SK-N-SH (cell line): ENCODE data around the gene KIRREL2. TPM values are rescaled to one million over a fixed set of nuclear protein-coding genes. Genes with fewer than 3 reads are reported as not detected.

Experiments
- CTCF ChIA-PET: fragments of 300-600, 350-600 bp; formaldehyde crosslinking; extraction: SDS; loops from one replicate; lab custom pipeline; 2021; lab: Yijun Ruan, JAX
- POLR2A ChIA-PET: fragments of 350-600 bp; sonication (Branson Sonifier 250); formaldehyde crosslinking; extraction: SDS; loops from one replicate; lab custom pipeline; 2020; ENCODE audit warnings: antibody characterized with exemption, inconsistent platforms; lab: Yijun Ruan, JAX
- DNase-seq: peaks from one replicate; pipeline ENCODE4 v3.0.0; 2012
- H2AFZ ChIP-seq: fragments of 200-600 bp; sonication (generic); 2 replicates; pipeline ENCODE4 v1.8.1; 2016; ENCODE audit warnings: antibody characterized with exemption, mild to moderate bottlenecking, low read depth
- H3F3A ChIP-seq: fragments of 200-600 bp; sonication (generic); replicated peaks from 2 replicates; pipeline ENCODE3; 2016; ENCODE audit warnings: antibody characterized with exemption, mild to moderate bottlenecking; ENCODE audit not compliant: insufficient read depth
- H3K27ac ChIP-seq, 2 experiments: fragments of 200-500 bp in 1 of 2; fragments of 200-600 bp in 1 of 2; sonication (Bioruptor generic) in 1 of 2; sonication (generic), shearing (Covaris generic) in 1 of 2; 2 replicates each; pipeline versions ENCODE4 v1.5.1 to v1.6.1; 2014 to 2016; ENCODE audit warnings: low read depth in 2 of 2, inconsistent platforms in 1 of 2, low read length in 1 of 2, mild to moderate bottlenecking in 1 of 2, mixed read lengths in 1 of 2
- H3K27me3 ChIP-seq: fragments of 200-600 bp; sonication (generic), shearing (Covaris generic); 2 replicates; pipeline ENCODE4 v1.6.1; 2016; ENCODE audit warnings: mixed run types; ENCODE audit not compliant: insufficient read depth
- H3K36me3 ChIP-seq, 2 experiments: fragments of 200-500 bp in 1 of 2; fragments of 200-600 bp in 1 of 2; sonication (Bioruptor generic) in 1 of 2; sonication (generic) in 1 of 2; replicated peaks in 1 of 2; 2 replicates each; pipeline versions ENCODE3 to v1.5.1; 2014 to 2016; ENCODE audit warnings: low read length in 1 of 2, mild to moderate bottlenecking in 1 of 2; ENCODE audit not compliant: insufficient read depth in 2 of 2, control insufficient read depth in 1 of 2
- H3K4me1 ChIP-seq, 2 experiments: fragments of 200-500 bp in 1 of 2; fragments of 200-600 bp in 1 of 2; sonication (Bioruptor generic) in 1 of 2; sonication (generic), shearing (Covaris generic) in 1 of 2; 2 replicates each; pipeline versions ENCODE4 v1.5.1 to v1.6.1; 2014 to 2016; ENCODE audit warnings: low read depth in 1 of 2, low read length in 1 of 2, mixed run types in 1 of 2; ENCODE audit not compliant: insufficient read depth in 2 of 2, control insufficient read depth in 1 of 2
- H3K4me2 ChIP-seq: fragments of 200-600 bp; sonication (generic), shearing (Covaris generic); 2 replicates; pipeline ENCODE4 v1.6.1; 2017; ENCODE audit warnings: mixed run types
- H3K4me3 ChIP-seq, 2 experiments: fragments of 200-500 bp in 1 of 2; fragments of 200-600 bp in 1 of 2; sonication (Bioruptor generic) in 1 of 2; sonication (generic), shearing (Covaris generic) in 1 of 2; 2 replicates each; pipeline versions ENCODE4 v1.5.1 to v1.8.1; 2014 to 2016; ENCODE audit warnings: low read depth in 2 of 2, inconsistent platforms in 1 of 2, low read length in 1 of 2, mild to moderate bottlenecking in 1 of 2, mixed read lengths in 1 of 2, moderate library complexity in 1 of 2
- H3K79me2 ChIP-seq: fragments of 200-600 bp; sonication (generic); 2 replicates; pipeline ENCODE4 v1.8.1; 2017; ENCODE audit warnings: mild to moderate bottlenecking; ENCODE audit not compliant: insufficient read depth
- H3K9ac ChIP-seq: fragments of 200-600 bp; sonication (generic); 2 replicates; pipeline ENCODE4 v1.6.1; 2017; ENCODE audit warnings: mixed run types
- H3K9me2 ChIP-seq: fragments of 200-600 bp; sonication (generic); 2 replicates; pipeline ENCODE4 v1.6.1; 2017; ENCODE audit warnings: mixed run types
- H3K9me3 ChIP-seq: fragments of 200-600 bp; sonication (generic); 2 replicates; pipeline ENCODE4 v1.6.1; 2017; ENCODE audit warnings: mixed run types, mild to moderate bottlenecking, moderate library complexity
- H4K20me1 ChIP-seq: fragments of 200-600 bp; sonication (generic); 2 replicates; pipeline ENCODE4 v1.6.1; 2017; ENCODE audit warnings: mild to moderate bottlenecking, mixed run types; ENCODE audit not compliant: insufficient read depth
- CHD2 ChIP-seq: fragments of 150-350 bp; IDR thresholded peaks from 2 replicates; pipeline ENCODE4 v1.6.1; 2018; ENCODE audit warnings: low read length; ENCODE audit not compliant: partially characterized antibody
- CTCF ChIP-seq: fragments of 200-600 bp; sonication (generic); IDR thresholded peaks from 2 replicates; pipeline ENCODE4 v1.6.1; 2017; ENCODE audit warnings: antibody characterized with exemption, mild to moderate bottlenecking, moderate library complexity
- EZH2phosphoT487 ChIP-seq: fragments of 200-600 bp; sonication (generic); IDR thresholded peaks from 2 replicates; pipeline ENCODE4 v1.6.1; 2017; ENCODE audit warnings: low read depth, mixed run types, mild to moderate bottlenecking, antibody characterized with exemption, moderate library complexity, borderline replicate concordance
- FOXM1 ChIP-seq: IDR thresholded peaks from 2 replicates; pipeline ENCODE4 v1.4.0; 2012; ENCODE audit warnings: low read depth, mild to moderate bottlenecking
- GATA2 ChIP-seq: sonication (generic); formaldehyde crosslinking; IDR thresholded peaks from 2 replicates; pipeline ENCODE4 v1.5.0; 2020; ENCODE audit warnings: mild to moderate bottlenecking, missing genetic modification reagents
- MEF2A ChIP-seq: IDR thresholded peaks from 2 replicates; pipeline ENCODE4 v1.4.0; 2012; ENCODE audit warnings: low read depth, borderline replicate concordance
- NFIC ChIP-seq: IDR thresholded peaks from 2 replicates; pipeline ENCODE4 v1.4.0; 2012; ENCODE audit warnings: borderline replicate concordance
- POLR2AphosphoS5 ChIP-seq: IDR thresholded peaks from 2 replicates; pipeline ENCODE4 v1.6.1; 2012; ENCODE audit warnings: low read depth, low read length
- RAD21 ChIP-seq: IDR thresholded peaks from 2 replicates; pipeline ENCODE4 v1.6.1; 2012; ENCODE audit warnings: mild to moderate bottlenecking, low read length
- RCOR1 ChIP-seq: fragments of 150-350 bp; IDR thresholded peaks from 2 replicates; pipeline ENCODE4 v1.6.1; 2017; ENCODE audit warnings: antibody characterized with exemption, low read length
- RXRA ChIP-seq: IDR thresholded peaks from 2 replicates; pipeline ENCODE4 v1.4.0; 2012; ENCODE audit warnings: low read depth, mild to moderate bottlenecking, borderline replicate concordance
- SIN3A ChIP-seq: IDR thresholded peaks from 2 replicates; pipeline ENCODE4 v1.6.1; 2012; ENCODE audit warnings: low read depth, mild to moderate bottlenecking, low read length, moderate library complexity, borderline replicate concordance
- TAF1 ChIP-seq: IDR thresholded peaks from 2 replicates; pipeline ENCODE4 v1.6.1; 2012; ENCODE audit warnings: low read depth, mild to moderate bottlenecking, low read length, moderate library complexity, borderline replicate concordance
- TCF12 ChIP-seq: IDR thresholded peaks from 2 replicates; pipeline ENCODE4 v1.4.0; 2012
- USF1 ChIP-seq: IDR thresholded peaks from 2 replicates; pipeline ENCODE4 v1.4.0; 2012; ENCODE audit warnings: low read depth, borderline replicate concordance
- ZBTB33 ChIP-seq: IDR thresholded peaks from 2 replicates; pipeline ENCODE4 v1.4.0; 2012; ENCODE audit warnings: low read depth, borderline replicate concordance
- WGBS: methylation state at CpG from one replicate; pipeline ENCODE4 v1.1.6; 2017; ENCODE audit warnings: low lambda C conversion rate; 5-methylcytosine and 5-hydroxymethylcytosine counted together
- polyA plus RNA-seq, 3 experiments: library from polyadenylated mRNA; depleted of rRNA; stranded (reverse); fragments of >200 nt; gene quantifications; 2 replicates each; pipeline ENCODE4 v1.2.3, GENCODE V29; 2012

Gene KIRREL2
- polyA plus RNA-seq, 1 of the 3 experiments (the other 2 are of a cell fraction): 0.21 TPM

- peaks cover 0 to 3% of the 10 kb centered on the region in 2 experiments for H3K36me3 ChIP-seq
- no peak overlapping the region for H3K4me3 ChIP-seq
- no peak for DNase-seq
- H3K9ac ChIP-seq: no peak overlapping the region
- H3K4me2 ChIP-seq: no peak overlapping the region
- ChIA-PET POLR2A (no interaction called here), CTCF (interaction anchor here (1.0 to 4.2 kb wide), 2 partner anchors 10 kb away, joined by 4 to 18 read pairs; no protein-coding TSS in a partner anchor)
- H3K4me1 ChIP-seq: peaks cover 7 to 11% of the 10 kb centered on the region in 2 experiments; a peak in 2 of 4 replicates
- no peak overlapping the region for H3K27ac ChIP-seq
- no peaks in the 10 kb centered on the region for H3K27me3 ChIP-seq
- H2AFZ ChIP-seq: no peak overlapping the region
- H4K20me1 ChIP-seq: no peaks in the 10 kb centered on the region
- H3F3A ChIP-seq: no peaks in the 10 kb centered on the region
- H3K9me2 ChIP-seq: no peaks in the 10 kb centered on the region
- H3K9me3 ChIP-seq: no peaks in the 10 kb centered on the region
- TF ChIP-seq GATA2 (no peak), RXRA (no peak), MEF2A (no peak), CTCF (no peak), EZH2phosphoT487 (no peak), ZBTB33 (no peak), RCOR1 (no peak), TCF12 (no peak), TAF1 (no peak), NFIC (no peak), CHD2 (no peak), POLR2AphosphoS5 (no peak), FOXM1 (no peak), SIN3A (no peak), RAD21 (no peak), USF1 (no peak)
- 83% methylated on average over 11 of the region's 12 CpGs for WGBS
- H3K79me2 ChIP-seq: no peaks in the 10 kb centered on the region
Observed at GRCh38 chr19:35871611-35872010, 14.9 kb downstream of the KIRREL2 start.
